ENCODE data around the gene CBLB. TPM values are rescaled to one million over a fixed set of nuclear protein-coding genes. Genes with fewer than 3 reads are reported as not detected.

CBLB gene
- total RNA-seq, 1 experiment from 2014 or later = 8.6 TPM

- Histone ChIP-seq H3K36me3 (ENCODE audit: control insufficient read depth, insufficient read depth, low read length) (no peaks in the 10 kb centered on the region), H3K4me3 (ENCODE audit: low read depth in 2 of 2, low read length in 2 of 2) (no peak overlapping the region), H3K9me3 (ENCODE audit: control insufficient read depth, insufficient read depth, low read depth, low read length) (no peaks in the 10 kb centered on the region), H3K27ac (ENCODE audit: low read length) (no peak overlapping the region), H3K27me3 (ENCODE audit: control insufficient read depth, insufficient read depth, low read length) (no peaks in the 10 kb centered on the region), H3K4me1 (ENCODE audit: control insufficient read depth, insufficient read depth, low read length) (no peaks in the 10 kb centered on the region)
- in situ Hi-C loops (cut with HindIII; ENCODE audit: low pct_unique_long_range_greater_than_20kb, low sequenced_read_pairs) (no loop called here), intact Hi-C loops (cut with micrococcal nuclease; ENCODE audit: unreplicated experiment) (no loop called here)
- no TSS peak for BruUV-seq (replicated peaks)
- TF ChIP-seq SIN3A (IDR thresholded peaks at IDR 0.05; ENCODE audit: borderline replicate concordance, insufficient read depth, low read depth, low read length) (no peak), TCF7L2 (IDR thresholded peaks at IDR 0.05; ENCODE audit: low read depth, low read length) (no peak), REST (IDR thresholded peaks at IDR 0.05; ENCODE audit: insufficient read depth in 1 of 2, low read depth in 2 of 2, low read length in 1 of 2) (no peak), POLR2AphosphoS5 (IDR thresholded peaks at IDR 0.05; ENCODE audit: low read depth, low read length) (no peak)
- TF ChIP-seq, protein P1, sequence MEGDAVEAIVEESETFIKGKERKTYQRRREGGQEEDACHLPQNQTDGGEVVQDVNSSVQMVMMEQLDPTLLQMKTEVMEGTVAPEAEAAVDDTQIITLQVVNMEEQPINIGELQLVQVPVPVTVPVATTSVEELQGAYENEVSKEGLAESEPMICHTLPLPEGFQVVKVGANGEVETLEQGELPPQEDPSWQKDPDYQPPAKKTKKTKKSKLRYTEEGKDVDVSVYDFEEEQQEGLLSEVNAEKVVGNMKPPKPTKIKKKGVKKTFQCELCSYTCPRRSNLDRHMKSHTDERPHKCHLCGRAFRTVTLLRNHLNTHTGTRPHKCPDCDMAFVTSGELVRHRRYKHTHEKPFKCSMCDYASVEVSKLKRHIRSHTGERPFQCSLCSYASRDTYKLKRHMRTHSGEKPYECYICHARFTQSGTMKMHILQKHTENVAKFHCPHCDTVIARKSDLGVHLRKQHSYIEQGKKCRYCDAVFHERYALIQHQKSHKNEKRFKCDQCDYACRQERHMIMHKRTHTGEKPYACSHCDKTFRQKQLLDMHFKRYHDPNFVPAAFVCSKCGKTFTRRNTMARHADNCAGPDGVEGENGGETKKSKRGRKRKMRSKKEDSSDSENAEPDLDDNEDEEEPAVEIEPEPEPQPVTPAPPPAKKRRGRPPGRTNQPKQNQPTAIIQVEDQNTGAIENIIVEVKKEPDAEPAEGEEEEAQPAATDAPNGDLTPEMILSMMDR (IDR thresholded peaks at IDR 0.05) = no peak
- DNase-seq (ENCODE audit: low read depth, low spot score) = no peak
- ATAC-seq = no peak
- POLR2A ChIA-PET = no interaction called here
- CTCF ChIA-PET = no interaction called here
These were observed 104.2 kb downstream of the CBLB start for GRCh38 chr3:105764378-105765307.

DNA sequence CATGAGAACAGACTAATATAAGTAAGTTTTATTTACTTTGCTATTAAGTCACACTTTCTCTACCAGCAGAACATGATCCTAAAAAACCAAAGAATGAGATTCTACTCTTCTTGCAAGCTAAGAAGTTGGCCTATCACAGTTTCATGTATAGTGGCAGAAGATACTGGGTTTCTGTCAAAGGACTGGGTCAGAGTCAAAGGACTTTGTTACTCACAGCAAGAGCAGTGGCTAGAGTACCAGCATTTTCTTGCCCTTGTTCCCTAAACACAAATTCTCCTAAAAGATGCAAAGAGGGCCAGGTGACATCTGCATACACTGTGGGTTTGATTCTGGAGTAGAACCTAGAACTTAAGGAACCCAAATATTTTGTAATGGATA lies 105.2 kb downstream of the CBLB start:
- in situ Hi-C loops (cut with HindIII; ENCODE audit: low pct_unique_long_range_greater_than_20kb, low sequenced_read_pairs) = no loop called here
- no peak for TF ChIP-seq REST (IDR thresholded peaks at IDR 0.05; ENCODE audit: insufficient read depth in 1 of 2, low read depth in 2 of 2, low read length in 1 of 2)
- TF ChIP-seq, protein P1 (IDR thresholded peaks at IDR 0.05) = no peak
- no peak for TF ChIP-seq TCF7L2 (IDR thresholded peaks at IDR 0.05; ENCODE audit: low read depth, low read length)
- no peak for TF ChIP-seq SIN3A (IDR thresholded peaks at IDR 0.05; ENCODE audit: borderline replicate concordance, insufficient read depth, low read depth, low read length)
- TF ChIP-seq POLR2AphosphoS5 (IDR thresholded peaks at IDR 0.05; ENCODE audit: low read depth, low read length) = no peak
- DNase-seq (ENCODE audit: low read depth, low spot score) (no peak), ATAC-seq (no peak)
- H3K9me3 ChIP-seq (ENCODE audit: control insufficient read depth, insufficient read depth, low read depth, low read length) = no peaks in the 10 kb centered on the region
- intact Hi-C loops (cut with micrococcal nuclease; ENCODE audit: unreplicated experiment) = no loop called here
- H3K4me3 ChIP-seq (ENCODE audit: low read depth in 2 of 2, low read length in 2 of 2) = no peak overlapping the region
- ChIA-PET POLR2A (no interaction called here), CTCF (no interaction called here)
- H3K36me3 ChIP-seq (ENCODE audit: control insufficient read depth, insufficient read depth, low read length) = no peaks in the 10 kb centered on the region
- no peaks in the 10 kb centered on the region for H3K27me3 ChIP-seq (ENCODE audit: control insufficient read depth, insufficient read depth, low read length)
- H3K27ac ChIP-seq (ENCODE audit: low read length) = no peak overlapping the region
- BruUV-seq (replicated peaks) = no TSS peak
- H3K4me1 ChIP-seq (ENCODE audit: control insufficient read depth, insufficient read depth, low read length) = no peaks in the 10 kb centered on the region
